Skin of body (tissue), 2 donors: ENCODE measurements around the gene NACC2. TPM values are rescaled to one million over a fixed set of nuclear protein-coding genes. Genes with fewer than 3 reads are reported as not detected.
A peak's percentile ranks its signal among the peaks of the same experiment; 100 is the strongest.

Source experiments
- DNase-seq: peaks from one replicate; lab custom pipeline; 2025; lab: John Stamatoyannopoulos, UW
- total RNA-seq: library from RNA; depleted of rRNA; stranded (reverse); fragments of >200 nt; gene quantifications from one replicate; pipeline ENCODE4 v1.2.3, GENCODE V29; 2014

The NACC2 gene
- total RNA-seq, 1 donor from 2014 or later = 2.9 TPM

DNA sequence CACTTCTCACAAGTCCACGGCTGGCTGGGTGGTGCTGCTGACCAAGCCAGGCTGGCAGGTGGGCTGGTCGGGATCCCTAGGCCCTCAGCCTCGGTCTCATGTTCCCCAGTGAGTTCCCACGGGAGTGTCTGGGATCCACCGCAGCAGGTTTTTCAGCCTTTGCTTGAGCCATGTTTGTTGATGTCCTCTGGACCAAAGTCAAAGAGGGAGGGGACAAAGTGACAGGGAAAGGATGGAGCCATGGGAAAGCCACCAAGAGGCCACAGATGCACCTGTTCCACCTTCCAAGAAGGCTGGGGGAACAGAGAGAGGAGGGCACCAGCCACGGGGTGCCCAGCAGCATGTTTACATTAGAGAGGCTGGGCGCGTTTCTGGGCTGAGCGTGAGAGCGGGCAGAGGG, 131.2 kb downstream of the NACC2 start:
- DNase-seq = no peak

DNA sequence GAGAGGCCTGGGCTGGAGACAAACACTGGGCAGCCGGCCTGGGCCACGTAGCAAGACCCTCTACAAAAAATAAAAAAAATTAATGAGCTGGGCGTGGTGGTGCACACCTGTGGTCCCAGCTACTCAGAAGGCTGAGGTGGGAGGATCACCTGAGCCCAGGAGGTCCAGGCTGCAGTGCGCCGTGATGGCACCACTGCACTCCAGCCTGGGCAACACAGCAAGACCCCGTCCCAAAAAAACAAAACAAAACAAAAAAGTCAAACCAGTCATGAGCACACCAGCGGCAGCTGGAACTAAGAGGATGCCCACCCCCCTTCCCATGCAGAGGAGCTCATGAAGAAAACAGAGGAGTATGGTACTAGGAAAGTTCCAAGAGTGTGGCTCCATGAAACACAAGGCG, 131.8 kb downstream of the NACC2 start:
- no peak for DNase-seq

DNA sequence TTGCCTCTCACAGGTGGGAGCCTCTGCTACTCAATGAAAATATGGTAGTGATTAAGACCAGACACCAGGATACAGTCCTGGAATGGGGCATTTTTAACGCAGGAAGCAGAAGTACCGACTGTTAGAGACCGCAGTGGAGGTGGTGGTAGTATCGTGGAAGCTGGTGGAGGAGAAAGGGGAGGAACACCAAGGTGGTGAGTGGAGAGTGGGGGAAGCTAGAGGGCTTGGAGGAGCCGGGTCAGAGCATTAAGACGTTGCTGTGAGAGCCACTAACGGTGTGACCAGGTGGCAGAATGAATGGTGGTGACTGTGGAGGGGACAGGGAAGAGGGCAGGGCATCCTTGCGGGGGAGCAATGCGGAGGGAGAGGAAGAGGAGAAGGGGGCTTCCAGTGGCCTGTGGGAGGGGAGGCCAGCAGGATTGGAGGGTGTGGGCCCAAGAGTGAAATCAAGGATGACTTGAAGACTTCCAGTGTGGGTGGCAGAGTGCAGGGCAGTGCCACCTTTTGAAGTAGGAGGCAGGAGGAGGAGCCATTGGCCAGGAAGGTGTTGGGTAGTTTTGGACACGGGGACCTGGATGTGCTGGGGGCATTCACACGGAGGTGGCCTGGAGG, 132.3 kb downstream of the NACC2 start:
- no peak for DNase-seq

DNA sequence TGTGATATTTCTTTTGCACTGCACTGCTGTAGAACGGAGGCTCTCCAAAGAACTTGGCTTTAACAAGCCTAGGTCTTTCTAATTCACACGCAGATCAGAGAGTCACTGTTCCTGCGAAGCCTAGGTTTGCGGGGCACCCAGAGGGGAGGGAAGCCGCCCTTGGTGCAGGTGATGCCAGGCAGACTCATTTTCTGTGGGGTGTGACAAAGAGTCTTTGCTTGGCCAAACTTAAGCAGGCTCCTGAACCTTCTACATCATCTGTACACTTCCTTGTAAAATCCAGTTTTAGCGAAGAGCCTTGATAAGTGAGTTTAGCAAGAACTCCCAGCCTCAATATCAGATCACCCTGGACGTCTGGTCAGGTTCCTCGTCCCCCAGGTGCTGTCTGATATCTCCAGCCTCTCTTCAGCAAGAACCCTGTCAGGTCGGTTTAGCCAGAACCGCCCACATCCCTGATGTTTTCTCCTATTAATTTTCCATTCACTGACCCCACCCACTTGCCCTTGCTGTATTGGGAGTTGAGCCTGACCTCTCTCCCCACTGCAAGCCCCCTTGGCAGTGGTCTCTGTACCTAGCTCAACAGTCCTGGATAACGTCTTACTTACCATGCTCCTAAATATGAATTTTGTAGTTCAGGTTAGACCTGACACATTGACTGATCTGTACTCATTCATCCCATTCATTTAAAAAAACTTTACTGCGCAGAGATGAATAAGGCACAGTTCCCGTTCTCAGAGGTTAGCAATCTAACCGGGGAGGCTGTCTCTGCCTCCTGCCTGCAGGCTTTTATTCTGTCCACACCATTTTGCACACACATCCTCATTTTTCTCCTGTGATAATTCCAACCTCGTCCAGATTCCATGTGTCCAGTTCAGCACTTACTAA, 133.0 kb downstream of the NACC2 start:
- no peak for DNase-seq

DNA sequence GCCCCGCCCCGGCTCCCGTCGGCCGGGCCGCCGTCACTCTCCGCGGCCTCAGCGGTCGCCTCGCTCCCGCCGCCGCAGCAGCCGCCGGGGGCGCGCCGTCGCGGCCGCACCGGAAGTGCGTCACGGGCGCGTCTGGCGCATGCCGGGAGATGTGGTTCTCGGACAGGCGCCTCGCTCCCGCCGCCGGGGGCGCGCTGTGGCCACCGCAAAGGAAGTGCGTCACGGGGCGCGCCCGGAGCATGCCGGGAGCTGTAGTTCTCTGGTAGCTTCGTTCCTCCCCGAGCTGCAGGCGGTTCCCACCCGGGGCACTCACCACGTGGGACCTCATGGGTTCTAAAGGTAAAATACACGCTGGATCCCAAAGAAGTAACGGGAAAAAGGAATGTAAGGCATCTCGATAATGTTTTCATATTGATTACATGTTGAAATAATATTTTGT, 133.8 kb downstream of the NACC2 start, which contains the start of gene UBAC1:
TSS of gene UBAC1 (minus strand) at position 97 of the 439 bp plus-strand sequence. CDS start 211 bp downstream, outside the sequence.
- peak; percentile 94 for DNase-seq

DNA sequence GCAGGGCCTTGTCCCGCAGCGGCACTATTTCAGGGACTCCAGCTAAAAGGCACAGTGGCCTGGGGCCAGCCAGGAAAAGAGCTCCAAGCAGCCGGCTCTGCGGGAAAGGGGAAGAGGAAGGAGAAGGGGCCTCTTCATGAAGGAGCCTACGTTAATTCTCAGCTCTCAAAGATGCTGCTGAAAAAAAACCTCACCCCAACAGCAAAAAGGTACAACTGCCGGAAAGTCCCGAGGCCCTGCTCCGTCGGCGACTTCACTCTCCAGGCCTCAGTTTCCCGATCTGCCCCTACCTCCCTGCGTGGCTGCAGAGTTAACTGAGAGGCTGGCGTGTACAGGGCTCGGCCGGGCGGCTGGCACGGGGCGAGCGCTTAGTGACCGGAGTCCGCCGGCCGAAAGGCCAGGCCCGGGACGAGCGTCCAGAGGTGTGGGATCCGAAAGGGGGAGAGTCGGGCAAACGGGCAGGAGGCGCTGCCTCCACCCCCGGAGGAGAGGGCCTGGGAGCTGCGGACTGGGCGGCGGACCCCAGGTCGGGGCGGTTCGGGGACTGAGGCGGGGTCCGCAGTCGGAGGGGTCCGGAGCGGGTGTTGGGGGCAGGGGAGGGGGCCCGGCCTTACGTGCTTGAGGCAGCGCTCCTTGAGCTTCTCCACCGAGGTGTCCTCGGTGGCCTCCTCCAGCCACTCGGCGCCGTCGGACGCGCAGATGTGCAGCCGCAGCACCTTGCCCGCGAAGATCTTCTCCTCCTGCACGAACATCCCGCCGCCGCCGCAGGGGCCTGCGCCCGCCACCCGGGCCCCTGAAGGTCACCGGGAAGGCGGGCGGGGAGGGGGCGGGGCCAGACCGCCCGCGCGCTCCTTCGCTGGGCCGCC, 134.4 kb downstream of the NACC2 start:
- DNase-seq = no peak

DNA sequence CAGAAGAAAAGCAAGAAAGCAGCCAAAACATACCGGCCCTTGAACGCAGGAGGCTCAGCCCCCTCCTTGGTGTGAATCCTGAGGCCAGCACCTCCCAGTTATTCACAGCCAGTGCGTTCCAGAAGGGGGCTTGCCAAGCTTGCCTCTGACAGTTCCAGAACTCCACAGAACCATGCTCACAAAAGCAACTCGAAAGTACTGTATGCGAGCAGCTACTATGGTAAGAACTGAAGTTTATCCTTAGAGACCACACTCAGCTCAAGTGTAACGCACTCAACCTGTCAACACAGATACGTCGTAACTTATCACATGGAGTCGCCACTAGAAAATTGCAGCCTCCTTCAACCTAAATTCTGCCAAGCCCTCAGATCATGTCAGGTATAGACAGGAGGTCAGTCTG, 135.3 kb downstream of the NACC2 start:
- no peak for DNase-seq

DNA sequence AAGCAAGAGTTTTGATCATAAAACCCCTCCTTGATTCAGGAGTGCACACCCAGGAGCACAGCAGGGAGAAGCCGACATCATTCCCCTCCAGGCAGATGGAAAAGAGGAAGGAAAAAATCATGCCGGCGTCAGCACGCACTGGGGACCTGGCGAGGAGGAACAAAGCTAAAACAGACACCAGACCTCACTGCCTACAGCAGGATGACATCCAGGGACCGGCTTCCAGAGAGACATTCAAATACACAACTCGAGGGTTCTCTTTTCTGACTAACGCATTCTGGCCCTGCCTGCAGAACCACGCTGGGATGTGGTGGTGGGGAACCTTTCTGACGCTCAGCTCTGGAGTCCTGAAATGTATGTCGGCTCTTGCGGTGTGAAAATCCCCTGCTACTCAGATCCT, 136.6 kb downstream of the NACC2 start:
- no peak for DNase-seq

DNA sequence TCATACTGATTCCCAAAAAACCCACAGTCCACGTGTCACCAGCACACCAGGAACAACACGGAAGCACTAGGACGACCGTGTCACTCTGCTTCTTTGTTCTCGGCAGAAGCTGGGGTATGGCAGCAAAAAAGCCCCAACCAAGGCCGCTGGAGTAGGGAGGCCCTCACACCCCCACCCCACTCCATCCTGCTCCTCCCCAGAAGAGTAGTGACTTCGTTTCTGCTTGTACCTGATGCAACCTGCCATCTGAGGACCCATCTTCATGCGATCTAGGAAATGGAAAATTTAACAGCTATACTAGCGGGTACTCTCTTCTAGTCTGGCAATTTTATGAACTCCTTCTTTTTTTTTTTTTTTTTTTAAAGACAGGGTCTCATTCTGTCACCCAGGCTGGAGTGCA, 137.7 kb downstream of the NACC2 start:
- no peak for DNase-seq

DNA sequence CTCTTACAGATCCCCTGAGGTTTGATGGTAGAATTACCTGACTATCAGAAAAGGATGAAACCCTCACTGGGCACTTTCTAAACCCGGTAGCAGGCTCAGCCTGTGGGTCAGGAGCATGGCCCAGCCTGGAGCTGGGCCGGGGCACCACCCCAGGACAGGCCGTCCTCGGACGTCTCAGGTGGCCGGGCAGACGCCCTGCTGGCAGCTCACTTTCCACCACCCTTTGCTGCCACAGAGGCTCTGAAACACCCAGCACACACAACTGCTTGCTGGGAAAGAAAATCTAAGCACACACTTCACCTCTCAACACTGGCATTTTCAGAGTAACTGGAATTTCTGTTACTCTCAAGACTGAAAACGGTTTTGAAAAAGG, 138.3 kb downstream of the NACC2 start:
- no peak for DNase-seq

Other genes with a start within 250 kb of the NACC2 start
- gene CAMSAP1, start 187.7 kb downstream of the NACC2 start, total RNA-seq = 22.8 TPM
- gene UBAC1, start 133.9 kb downstream of the NACC2 start, total RNA-seq = 27.2 TPM
- gene TMEM250, start 23.6 kb upstream of the NACC2 start, total RNA-seq = 13.9 TPM
- gene LHX3, start 109.8 kb upstream of the NACC2 start, total RNA-seq = 0.10 TPM
- 7.8 TPM for gene QSOX2, start 150.5 kb upstream of the NACC2 start, total RNA-seq
- 0.10 TPM for gene CCDC187, start 208.8 kb upstream of the NACC2 start, total RNA-seq
- gene GPSM1, start 232.2 kb upstream of the NACC2 start, total RNA-seq = 18.6 TPM